Superior temporal gyrus (tissue), 1 donor: ENCODE measurements around the gene GPC3.
"Not testable (repeated sequence)": the region's sequence is repeated elsewhere in the genome, so short reads cannot be mapped to it uniquely, and the experiment has no call there.

Source experiments
- DNase-seq: peaks from one replicate; pipeline ENCODE4 v3.0.0-alpha.2; 2016; ENCODE audit errors: extremely low spot score

The GPC3 gene

GRCh38 chrX:133771086-133771646 is 214.2 kb downstream of the GPC3 start:
- DNase-seq: no peak

GRCh38 chrX:133762976-133763548 is 222.3 kb downstream of the GPC3 start:
- DNase-seq: not testable (repeated sequence)

- DNase-seq: no peak
Observed at GRCh38 chrX:133754657-133755056, 230.7 kb downstream of the GPC3 start.

- DNase-seq: no peak
Observed at GRCh38 chrX:133749951-133750350, 235.4 kb downstream of the GPC3 start.

- DNase-seq: no peak
Observed at GRCh38 chrX:133749370-133749769, 236.0 kb downstream of the GPC3 start.

GRCh38 chrX:133747196-133747595 is 238.2 kb downstream of the GPC3 start:
- no peak for DNase-seq

GRCh38 chrX:133746593-133746992 is 238.8 kb downstream of the GPC3 start:
- no peak for DNase-seq

GRCh38 chrX:133745349-133745748 is 240.0 kb downstream of the GPC3 start:
- DNase-seq: no peak

GRCh38 chrX:133742602-133743305 is 242.6 kb downstream of the GPC3 start:
- no peak for DNase-seq

GRCh38 chrX:133741303-133741702 is 244.1 kb downstream of the GPC3 start:
- no peak for DNase-seq

GRCh38 chrX:133726642-133727041 is 258.8 kb downstream of the GPC3 start:
- no peak for DNase-seq

- DNase-seq: no peak
Observed at GRCh38 chrX:133726211-133726630, 259.2 kb downstream of the GPC3 start.

GRCh38 chrX:133723930-133724329 is 261.5 kb downstream of the GPC3 start:
- no peak for DNase-seq

GRCh38 chrX:133722756-133723155 is 262.6 kb downstream of the GPC3 start:
- DNase-seq: no peak

GRCh38 chrX:133720269-133720668 is 265.1 kb downstream of the GPC3 start:
- DNase-seq: not testable (repeated sequence)

GRCh38 chrX:133715715-133716114 is 269.7 kb downstream of the GPC3 start:
- DNase-seq: no peak

GRCh38 chrX:133709501-133709900 is 275.9 kb downstream of the GPC3 start:
- no peak for DNase-seq

- DNase-seq: no peak
Observed at GRCh38 chrX:133706890-133707289, 278.5 kb downstream of the GPC3 start.

- no peak for DNase-seq
Observed at GRCh38 chrX:133702230-133702629, 283.2 kb downstream of the GPC3 start.

- no peak for DNase-seq
Observed at GRCh38 chrX:133699023-133699728, 286.2 kb downstream of the GPC3 start.

- peak; percentile 38 for DNase-seq
Observed at GRCh38 chrX:133698298-133698697, 287.1 kb downstream of the GPC3 start.

GRCh38 chrX:133697656-133698055 is 287.7 kb downstream of the GPC3 start:
- DNase-seq: no peak
